Measurements from ENCODE around the gene TNNI3K.

Gene TNNI3K

GRCh38 chr1:74286414-74286813 is 51.2 kb downstream of the TNNI3K start:
- DNase-seq (ENCODE audit: low spot score), result no peak

DNA sequence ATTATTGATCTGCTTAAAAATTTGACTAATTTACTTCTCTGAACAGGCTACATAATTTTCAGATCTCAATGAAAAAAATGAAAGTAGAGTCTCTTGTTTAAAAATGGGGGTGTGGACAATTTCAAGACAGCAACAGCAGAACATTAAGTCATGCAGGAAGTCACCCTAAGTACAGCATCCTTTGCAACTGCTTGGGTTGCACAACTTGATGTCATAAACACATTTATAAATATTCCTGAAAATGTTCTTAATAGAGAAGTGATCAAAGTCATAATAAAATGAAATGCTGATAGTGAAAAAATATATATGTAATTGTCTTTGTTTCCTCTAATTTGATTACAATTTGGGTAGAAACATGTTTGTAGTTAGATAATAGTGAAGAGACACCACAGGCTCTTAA is 79.3 kb downstream of the TNNI3K start:
- no peak for DNase-seq (ENCODE audit: low spot score)

- DNase-seq (ENCODE audit: low spot score), result no peak
Measured at GRCh38 chr1:74316302-74316701, 81.1 kb downstream of the TNNI3K start.

DNA sequence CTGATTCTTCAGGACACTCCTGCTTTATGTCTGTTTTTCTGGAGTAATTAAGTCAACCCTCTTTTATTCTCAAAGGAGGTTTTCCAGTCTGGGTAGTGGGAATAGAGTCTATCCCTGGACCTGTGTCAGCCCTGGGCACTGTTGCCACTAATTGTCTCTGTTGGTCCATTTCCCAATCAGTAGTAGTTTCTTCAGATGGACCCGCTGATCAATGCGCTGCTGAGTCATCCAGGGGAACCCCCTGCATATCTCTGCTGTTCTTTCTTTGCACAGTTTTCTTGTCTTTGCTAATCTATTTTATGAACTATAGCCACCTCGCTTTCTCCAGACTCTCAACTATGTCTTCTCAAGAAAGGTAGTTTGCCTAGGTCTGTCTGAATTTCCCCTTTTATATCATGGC is 82.5 kb downstream of the TNNI3K start:
- no peak for DNase-seq (ENCODE audit: low spot score)

GRCh38 chr1:74323937-74324473 is 88.8 kb downstream of the TNNI3K start:
- DNase-seq (ENCODE audit: low spot score), result no peak

GRCh38 chr1:74324684-74325448 is 89.7 kb downstream of the TNNI3K start:
- DNase-seq (ENCODE audit: low spot score), result no peak

- no peak for DNase-seq (ENCODE audit: low spot score)
Measured at GRCh38 chr1:74328851-74329250, 93.7 kb downstream of the TNNI3K start.

DNA sequence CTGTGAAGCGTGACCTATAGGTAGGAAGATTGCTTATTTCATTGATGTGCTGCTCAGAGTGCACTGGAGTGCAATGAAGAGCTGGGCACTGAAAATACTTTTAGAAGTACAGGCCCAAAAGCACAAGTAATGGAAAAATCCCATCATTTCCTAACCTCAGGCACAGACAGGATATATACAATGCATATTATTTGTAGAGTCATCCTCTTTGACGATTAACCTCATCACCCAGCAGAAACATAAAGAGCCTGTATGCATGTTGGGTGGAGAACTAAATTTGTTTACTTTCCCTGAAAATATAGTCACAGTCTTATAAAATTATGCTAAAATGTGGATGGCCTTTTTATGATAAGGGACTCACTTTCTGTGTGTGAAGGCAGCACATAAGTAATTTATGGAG is 98.1 kb downstream of the TNNI3K start:
- no peak for DNase-seq (ENCODE audit: low spot score)

- no peak for DNase-seq (ENCODE audit: low spot score)
Measured at GRCh38 chr1:74334147-74334546, 99.0 kb downstream of the TNNI3K start.

DNA sequence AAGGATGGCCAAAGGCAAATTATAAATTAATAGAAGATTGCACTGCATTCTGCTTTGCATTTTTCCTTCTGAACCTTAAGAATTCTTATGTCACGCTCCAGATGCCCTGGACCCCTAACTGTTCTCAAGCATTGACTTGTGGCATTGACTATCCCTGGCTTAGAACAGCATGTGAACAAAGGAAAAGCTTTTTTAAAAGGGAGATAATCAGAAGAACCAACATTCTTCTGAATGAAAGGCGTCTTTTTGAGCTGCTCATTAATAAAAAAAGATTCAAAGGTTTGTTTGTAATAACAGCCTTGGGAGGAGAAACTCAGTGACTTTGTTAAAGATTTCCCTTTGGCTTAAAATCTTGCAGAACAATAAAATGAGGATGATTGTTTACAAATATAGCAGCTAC is 105.5 kb downstream of the TNNI3K start:
- DNase-seq (ENCODE audit: low spot score), result no peak

- DNase-seq (ENCODE audit: low spot score), result no peak
Measured at GRCh38 chr1:74341702-74342339, 106.6 kb downstream of the TNNI3K start.

DNA sequence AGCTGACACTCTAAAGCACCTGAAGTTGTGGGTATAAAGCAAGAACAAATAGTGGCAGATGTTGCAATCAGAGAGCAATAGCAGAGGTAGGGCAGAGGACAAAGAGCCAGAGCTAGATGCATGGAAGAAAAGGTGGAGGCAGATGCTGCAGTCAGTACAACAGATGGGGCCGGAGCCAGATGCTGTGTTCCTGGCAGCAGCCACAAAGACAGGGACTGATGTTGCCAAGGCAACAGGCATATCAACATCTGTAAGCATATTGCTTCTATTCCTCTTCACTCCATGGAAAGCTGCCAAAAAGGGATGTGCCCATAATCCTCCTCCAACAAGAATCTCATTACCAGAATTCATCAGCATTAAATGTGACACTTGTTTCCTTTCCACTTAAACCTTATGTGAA is 108.0 kb downstream of the TNNI3K start:
- no peak for DNase-seq (ENCODE audit: low spot score)

DNA sequence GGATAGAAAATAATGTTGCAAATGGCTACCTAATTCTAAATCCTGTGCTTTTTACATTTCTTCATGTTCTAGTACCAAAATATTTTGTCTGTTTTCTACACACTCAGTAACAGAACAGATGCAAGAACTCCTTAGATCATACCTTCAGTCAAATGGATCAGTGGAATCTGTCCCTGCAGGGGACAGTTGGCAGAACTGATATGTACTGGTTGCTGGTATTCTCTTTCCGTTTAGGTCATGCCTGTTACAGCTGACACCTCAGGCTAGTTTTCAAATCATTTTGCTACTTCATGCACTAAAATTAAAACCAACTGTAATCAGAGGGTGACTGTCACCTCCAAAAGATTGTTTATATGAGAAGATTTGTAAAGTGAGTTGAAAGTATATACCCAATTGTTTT is 109.2 kb downstream of the TNNI3K start:
- DNase-seq (ENCODE audit: low spot score), result no peak

GRCh38 chr1:74356493-74356892 is 121.3 kb downstream of the TNNI3K start:
- no peak for DNase-seq (ENCODE audit: low spot score)

- DNase-seq (ENCODE audit: low spot score), result no peak
Measured at GRCh38 chr1:74357150-74357549, 122.0 kb downstream of the TNNI3K start.

DNA sequence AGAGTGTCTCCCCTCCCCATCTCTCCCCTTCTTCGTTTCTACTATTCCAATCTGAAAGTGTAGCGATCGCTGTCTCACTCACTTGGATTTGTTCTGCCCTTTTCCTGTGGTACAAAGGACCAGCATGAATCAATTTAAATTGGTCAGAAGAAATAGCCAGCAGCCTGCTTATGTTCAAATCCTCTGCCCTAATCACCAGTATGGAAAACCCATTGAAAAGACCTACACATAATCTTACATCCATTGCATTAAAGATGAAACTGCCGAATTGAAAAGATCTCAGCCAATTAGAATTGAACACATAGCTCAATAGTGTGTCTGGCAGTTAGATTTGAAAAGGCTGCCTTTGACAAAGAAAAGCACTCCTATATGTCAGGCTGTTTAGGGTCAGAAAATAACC is 122.6 kb downstream of the TNNI3K start:
- no peak for DNase-seq (ENCODE audit: low spot score)

- DNase-seq (ENCODE audit: low spot score), result no peak
Measured at GRCh38 chr1:74362691-74363090, 127.5 kb downstream of the TNNI3K start.

- DNase-seq (ENCODE audit: low spot score), result no peak
Measured at GRCh38 chr1:74363220-74363619, 128.0 kb downstream of the TNNI3K start.

- DNase-seq (ENCODE audit: low spot score), result no peak
Measured at GRCh38 chr1:74367175-74367813, 132.1 kb downstream of the TNNI3K start.

GRCh38 chr1:74368335-74368734 is 133.1 kb downstream of the TNNI3K start:
- no peak for DNase-seq (ENCODE audit: low spot score)

GRCh38 chr1:74375376-74375775 is 140.2 kb downstream of the TNNI3K start:
- no peak for DNase-seq (ENCODE audit: low spot score)

DNA sequence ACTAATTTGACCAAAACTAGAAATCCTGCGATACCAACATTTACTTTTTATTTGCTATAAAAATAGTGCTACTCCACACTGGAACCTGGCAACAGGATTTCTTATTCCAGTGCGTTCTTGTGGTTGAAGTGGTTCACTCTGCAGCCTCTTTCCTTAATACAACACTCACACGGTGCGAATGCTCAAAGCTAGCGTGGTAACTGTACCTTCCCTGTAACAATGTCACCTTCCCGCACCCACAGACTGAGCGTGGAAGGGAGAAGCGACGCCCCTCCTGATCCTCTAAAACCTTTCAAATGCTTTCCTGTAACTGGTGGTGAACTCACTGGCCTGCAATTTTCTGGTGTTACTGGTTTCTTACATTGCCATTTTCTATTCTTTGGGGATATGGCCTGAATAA is 145.1 kb downstream of the TNNI3K start:
- DNase-seq (ENCODE audit: low spot score), result no peak

- no peak for DNase-seq (ENCODE audit: low spot score)
Measured at GRCh38 chr1:74388855-74389254, 153.7 kb downstream of the TNNI3K start.

Measured in CD4-positive, alpha-beta T cell treated with Interleukin-6 at 100 ng/mL for 8 hours (primary cell).